GM23248 (cell line): ENCODE measurements around the gene HEMK1. TPM values are rescaled to one million over a fixed set of nuclear protein-coding genes. Genes with fewer than 3 reads are reported as not detected.

Experiments used
- DNase-seq: peaks from one replicate; pipeline ENCODE4 v3.0.0-alpha.2; 2015
- H2AFZ ChIP-seq: fragments of 200-600 bp; sonication (generic); 2 replicates; pipeline ENCODE4 v1.6.1; 2016; ENCODE audit warnings: antibody characterized with exemption
- H3F3A ChIP-seq: fragments of 200-600 bp; sonication (generic); 2 replicates; pipeline ENCODE4 v1.6.1; 2016; ENCODE audit warnings: mild to moderate bottlenecking, antibody characterized with exemption, mixed run types; ENCODE audit not compliant: insufficient read depth
- H3K27ac ChIP-seq: fragments of 200-600 bp; sonication (generic); 2 replicates; pipeline ENCODE4 v1.5.1; 2016; ENCODE audit warnings: mild to moderate bottlenecking
- H3K27me3 ChIP-seq: fragments of 200-600 bp; sonication (generic); replicated peaks from 2 replicates; pipeline ENCODE4 v1.6.1; 2016; ENCODE audit warnings: mild to moderate bottlenecking; ENCODE audit not compliant: insufficient read depth
- H3K36me3 ChIP-seq: fragments of 200-600 bp; sonication (generic); 2 replicates; pipeline ENCODE4 v1.6.1; 2016; ENCODE audit warnings: low read depth, mild to moderate bottlenecking
- H3K4me1 ChIP-seq: fragments of 200-600 bp; sonication (generic); 2 replicates; pipeline ENCODE4 v1.6.1; 2016; ENCODE audit warnings: mild to moderate bottlenecking; ENCODE audit not compliant: insufficient read depth
- H3K4me2 ChIP-seq: fragments of 200-600 bp; sonication (generic); one replicate; pipeline ENCODE4 v1.6.1; 2016; ENCODE audit warnings: mild to moderate bottlenecking; ENCODE audit not compliant: unreplicated experiment
- H3K4me3 ChIP-seq: fragments of 200-600 bp; sonication (generic); 2 replicates; pipeline ENCODE4 v1.5.1; 2016; ENCODE audit warnings: mild to moderate bottlenecking
- H3K79me2 ChIP-seq: fragments of 200-600 bp; sonication (generic); 2 replicates; pipeline ENCODE4 v1.6.1; 2016; ENCODE audit warnings: mild to moderate bottlenecking; ENCODE audit not compliant: insufficient read depth
- H3K9ac ChIP-seq: fragments of 200-600 bp; sonication (generic); 2 replicates; pipeline ENCODE4 v1.6.1; 2016; ENCODE audit warnings: mild to moderate bottlenecking
- H3K9me2 ChIP-seq: fragments of 200-600 bp; sonication (generic); 2 replicates; pipeline ENCODE4 v1.6.1; 2016; ENCODE audit warnings: mixed run types, mild to moderate bottlenecking, moderate library complexity; ENCODE audit not compliant: insufficient read depth
- H3K9me3 ChIP-seq: fragments of 200-600 bp; sonication (generic); one replicate; pipeline ENCODE4 v1.6.1; 2017; ENCODE audit warnings: low read depth
- H4K20me1 ChIP-seq: fragments of 200-600 bp; sonication (generic); 2 replicates; pipeline ENCODE4 v1.6.0; 2016; ENCODE audit not compliant: insufficient read depth
- EZH2 ChIP-seq: fragments of 200-600 bp; sonication (generic); IDR thresholded peaks from 2 replicates; pipeline ENCODE4 v1.6.1; 2018; ENCODE audit warnings: antibody characterized with exemption, mild to moderate bottlenecking; ENCODE audit not compliant: insufficient read depth, poor library complexity, severe bottlenecking
- EZH2phosphoT487 ChIP-seq: fragments of 200-600 bp; sonication (generic); IDR thresholded peaks from 2 replicates; pipeline ENCODE4 v1.6.1; 2018; ENCODE audit warnings: antibody characterized with exemption, moderate library complexity, mild to moderate bottlenecking, low read depth; ENCODE audit not compliant: insufficient read depth
- WGBS, 2 experiments: methylation state at CpG; one replicate each; pipeline ENCODE4 v1.1.6; 2015 to 2017; ENCODE audit warnings: low lambda C conversion rate in 2 of 2, low coverage in 1 of 2; ENCODE audit errors: missing lambda C conversion rate in 2 of 2; 5-methylcytosine and 5-hydroxymethylcytosine counted together
- in situ Hi-C: fragments of 300-500 bp; cut with MboI; formaldehyde crosslinking; loops from 2 replicates; pipeline ENCODE4 v1.15.0; 2020
- polyA plus RNA-seq: library from polyadenylated mRNA; unstranded; fragments of >200 nt; fragmentation: Nextera tagmentation; extraction: Ambion mirVana; gene quantifications from 2 replicates; pipeline ENCODE4 v1.2.1, GENCODE V29; 2016
- total RNA-seq: library from RNA; depleted of rRNA; stranded (reverse); fragments of >200 nt; shearing (Covaris generic); gene quantifications from 2 replicates; pipeline ENCODE4 v1.2.3, GENCODE V29; 2014

Gene HEMK1
- total and polyA plus RNA-seq, 2 experiments from 2014 or later, result 15.8 to 17.3 TPM

DNA sequence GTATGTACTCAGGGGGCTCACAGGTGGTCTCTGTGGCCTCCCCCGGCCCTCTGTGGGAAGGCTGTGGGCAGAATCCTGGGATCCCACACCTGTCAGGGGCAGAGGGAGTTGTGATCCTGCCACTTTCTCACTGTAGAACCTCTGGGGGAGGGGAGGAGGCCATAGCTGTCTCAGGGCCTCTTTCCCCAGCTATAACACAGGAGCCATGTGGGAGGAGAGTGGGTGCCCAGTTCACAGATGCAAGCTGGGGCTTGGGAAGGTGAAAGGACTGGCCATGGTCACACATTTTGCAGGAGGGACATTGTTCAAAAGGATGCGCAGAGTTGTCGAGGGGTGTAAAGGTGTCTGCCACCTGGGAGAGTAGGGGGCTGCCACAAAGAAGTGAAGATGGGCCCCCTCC is 59.3 kb downstream of the HEMK1 start:
- TF ChIP-seq EZH2phosphoT487 (no peak), EZH2 (no peak)
- H3K9me2 ChIP-seq, result no peaks in the 10 kb centered on the region
- no peaks in the 10 kb centered on the region for H3K27me3 ChIP-seq
- H3K79me2 ChIP-seq, result peaks cover 68% of the 10 kb centered on the region
- no peaks in the 10 kb centered on the region for H3K36me3 ChIP-seq
- WGBS, 2 experiments, result 87 to 92% methylated on average over 3 of the region's 3 CpGs
- no peak overlapping the region for H3K4me3 ChIP-seq
- H3F3A ChIP-seq, result peaks cover 32% of the 10 kb centered on the region
- in situ Hi-C loops, result loop anchor here (10.0 kb wide), 1 partner anchor 746 kb away; no protein-coding TSS in a partner anchor
- H3K9me3 ChIP-seq, result no peaks in the 10 kb centered on the region
- H2AFZ ChIP-seq, result no peak overlapping the region
- H3K9ac ChIP-seq, result peak overlapping the region; percentile 57; the same call in 1 of the 2 replicates
- H4K20me1 ChIP-seq, result no peaks in the 10 kb centered on the region
- peaks cover 62% of the 10 kb centered on the region for H3K4me1 ChIP-seq
- H3K27ac ChIP-seq, result peak overlapping the region; percentile 81; the same call in 1 of the 2 replicates
- DNase-seq, result no peak
- H3K4me2 ChIP-seq, result no peak overlapping the region

DNA sequence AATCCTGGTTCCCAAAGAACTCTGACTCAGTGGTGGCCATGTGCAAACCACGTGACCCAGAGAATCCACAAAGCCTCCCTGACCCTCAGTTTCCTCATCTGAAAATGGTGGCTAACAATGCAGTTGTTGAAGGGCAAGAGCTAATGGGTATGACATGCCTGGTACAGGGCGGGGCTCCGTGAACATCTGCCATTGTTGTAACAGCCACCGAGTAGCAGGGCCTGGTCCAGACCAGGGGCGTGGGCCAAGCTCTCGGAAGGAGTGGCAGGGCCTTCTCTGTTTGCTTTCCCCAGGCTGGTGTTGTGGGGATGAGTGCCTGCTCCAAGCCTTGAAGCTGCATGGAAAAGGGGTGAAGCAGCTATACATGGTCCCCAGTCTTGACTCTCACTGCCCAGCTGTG is 61.1 kb downstream of the HEMK1 start:
- H3K9ac ChIP-seq, result no peak overlapping the region
- 87 to 90% methylated on average over 6 of the region's 6 CpGs for WGBS, 2 experiments
- no peaks in the 10 kb centered on the region for H3K9me3 ChIP-seq
- no peaks in the 10 kb centered on the region for H3K27me3 ChIP-seq
- H3F3A ChIP-seq, result peaks cover 26% of the 10 kb centered on the region
- H3K4me1 ChIP-seq, result peaks cover 47% of the 10 kb centered on the region
- no peak overlapping the region for H3K4me2 ChIP-seq
- H2AFZ ChIP-seq, result no peak overlapping the region
- in situ Hi-C loops, result no loop called here
- H3K9me2 ChIP-seq, result no peaks in the 10 kb centered on the region
- no peaks in the 10 kb centered on the region for H3K36me3 ChIP-seq
- no peak overlapping the region for H3K4me3 ChIP-seq
- no peaks in the 10 kb centered on the region for H4K20me1 ChIP-seq
- H3K27ac ChIP-seq, result no peak overlapping the region
- DNase-seq, result no peak
- peaks cover 74% of the 10 kb centered on the region for H3K79me2 ChIP-seq
- TF ChIP-seq EZH2 (no peak), EZH2phosphoT487 (no peak)

DNA sequence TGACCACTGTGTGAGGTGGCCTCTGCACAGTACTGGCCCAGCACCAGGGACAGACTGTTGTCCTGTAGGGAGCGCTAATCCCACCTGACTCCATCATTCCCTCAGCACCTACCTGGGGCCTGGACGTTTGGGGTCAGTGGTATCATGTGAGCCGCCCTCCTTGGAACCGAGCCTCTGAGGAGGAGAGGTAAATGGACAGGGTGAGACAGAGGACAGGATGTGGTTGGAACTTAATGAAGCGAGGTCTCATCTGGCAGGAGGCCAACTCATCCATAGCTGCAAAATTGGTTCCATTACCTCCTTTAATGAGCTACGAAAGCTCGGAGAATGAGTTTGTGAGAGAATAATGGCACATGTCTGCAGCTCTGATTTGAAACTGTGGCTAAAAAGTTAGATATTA is 61.6 kb downstream of the HEMK1 start:
- H3K27ac ChIP-seq, result no peak overlapping the region
- WGBS, 2 experiments, result 70 to 71% methylated on average over 7 of the region's 7 CpGs
- peaks cover 74% of the 10 kb centered on the region for H3K79me2 ChIP-seq
- no peaks in the 10 kb centered on the region for H3K9me3 ChIP-seq
- H3K4me3 ChIP-seq, result no peak overlapping the region
- in situ Hi-C loops, result no loop called here
- no peak for DNase-seq
- no peak overlapping the region for H3K9ac ChIP-seq
- H2AFZ ChIP-seq, result no peak overlapping the region
- H3K9me2 ChIP-seq, result no peaks in the 10 kb centered on the region
- peaks cover 26% of the 10 kb centered on the region for H3F3A ChIP-seq
- H4K20me1 ChIP-seq, result no peaks in the 10 kb centered on the region
- H3K4me1 ChIP-seq, result peaks cover 47% of the 10 kb centered on the region
- H3K36me3 ChIP-seq, result no peaks in the 10 kb centered on the region
- TF ChIP-seq EZH2 (no peak), EZH2phosphoT487 (no peak)
- H3K27me3 ChIP-seq, result no peaks in the 10 kb centered on the region
- no peak overlapping the region for H3K4me2 ChIP-seq

DNA sequence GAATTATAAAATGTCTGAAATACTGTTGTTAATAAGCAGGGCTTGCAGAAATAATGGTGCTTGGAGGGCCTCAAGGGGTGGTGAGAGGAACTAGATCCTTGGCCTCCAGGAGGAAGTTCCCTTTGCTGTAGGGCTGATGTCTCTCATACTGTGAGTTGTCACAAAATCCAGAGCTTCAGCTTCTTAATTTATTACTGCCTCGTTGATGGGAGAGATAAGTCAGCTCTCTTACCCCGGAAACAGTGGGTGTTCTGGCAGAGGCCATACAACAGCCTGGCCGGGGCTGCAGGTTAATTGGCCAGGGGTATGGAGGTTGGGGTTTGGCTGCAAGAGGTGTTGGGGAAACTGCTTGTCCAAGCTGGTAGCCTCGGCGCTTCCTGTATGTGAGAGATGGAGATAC is 63.1 kb downstream of the HEMK1 start:
- WGBS, 2 experiments, result 63 to 64% methylated on average over 5 of the region's 5 CpGs
- peaks cover 77% of the 10 kb centered on the region for H3K79me2 ChIP-seq
- no peak overlapping the region for H2AFZ ChIP-seq
- peaks cover 37% of the 10 kb centered on the region for H3K4me1 ChIP-seq
- no peak for DNase-seq
- H3K36me3 ChIP-seq, result no peaks in the 10 kb centered on the region
- no peak for TF ChIP-seq EZH2
- TF ChIP-seq EZH2phosphoT487, result no peak
- peak overlapping the region; percentile 44 for H3K4me2 ChIP-seq
- no peaks in the 10 kb centered on the region for H4K20me1 ChIP-seq
- no peaks in the 10 kb centered on the region for H3K9me2 ChIP-seq
- no peaks in the 10 kb centered on the region for H3K9me3 ChIP-seq
- 0 out of 2 replicates have a peak overlapping the region, but pooled peaks have one; percentile 17 for H3K9ac ChIP-seq
- H3F3A ChIP-seq, result peaks cover 21% of the 10 kb centered on the region
- H3K4me3 ChIP-seq, result no peak overlapping the region
- in situ Hi-C loops, result no loop called here
- H3K27me3 ChIP-seq, result no peaks in the 10 kb centered on the region
- H3K27ac ChIP-seq, result no peak overlapping the region
